Breast epithelium (tissue), 4 donors: ENCODE results near the gene FAM229A. TPM values are rescaled to one million over a fixed set of nuclear protein-coding genes. Genes with fewer than 3 reads are reported as not detected.

Experiments used
- DNase-seq, 2 donors: peaks; one replicate each; pipeline ENCODE4 v3.0.0-alpha.2; 2019; ENCODE audit warnings: low spot score in 2 of 2
- H3K27ac ChIP-seq, 2 donors: fragments of 200-600 bp; sonication (generic) in 1 of 2; one replicate each; pipeline ENCODE4 v1.5.1; 2016 to 2019; ENCODE audit warnings: mild to moderate bottlenecking in 1 of 2
- H3K27me3 ChIP-seq, 2 donors: fragments of 200-600 bp; sonication (generic) in 1 of 2; one replicate each; pipeline versions ENCODE4 v1.5.1 to v1.6.0; 2017 to 2019; ENCODE audit warnings: control low read depth in 1 of 2, mild to moderate bottlenecking in 1 of 2
- H3K36me3 ChIP-seq: fragments of 200-600 bp; one replicate; pipeline ENCODE4 v1.5.1; 2019
- H3K4me1 ChIP-seq, 2 donors: fragments of 200-600 bp; sonication (generic); one replicate each; pipeline ENCODE4 v1.5.1; 2016 to 2019; ENCODE audit warnings: control low read depth in 1 of 2
- H3K4me3 ChIP-seq, 3 donors: fragments of 200-600 bp; sonication (generic); 1 replicate in 2 of 3; 2 replicates in 1 of 3; pipeline ENCODE4 v1.5.1; 2016 to 2019; ENCODE audit warnings: mild to moderate bottlenecking in 3 of 3, moderate library complexity in 2 of 3
- H3K9me3 ChIP-seq, 2 donors: fragments of 200-600 bp; sonication (generic) in 1 of 2; one replicate each; pipeline ENCODE4 v1.5.1; 2016 to 2019; ENCODE audit warnings: control low read depth in 1 of 2
- CTCF ChIP-seq, 3 donors: fragments of 450-650 bp; IDR thresholded peaks; one replicate each; pipeline ENCODE4 v1.5.1; 2016 to 2017; ENCODE audit warnings: antibody characterized with exemption in 3 of 3, mild to moderate bottlenecking in 3 of 3, moderate library complexity in 3 of 3
- POLR2A ChIP-seq: fragments of 450-650 bp; IDR thresholded peaks from one replicate; pipeline ENCODE4 v1.6.1; 2016; ENCODE audit warnings: antibody characterized with exemption, mild to moderate bottlenecking, moderate library complexity
- POLR2AphosphoS5 ChIP-seq, 3 donors: sonication (generic); formaldehyde crosslinking; IDR thresholded peaks; one replicate each; pipeline ENCODE4 v1.6.1; 2017; ENCODE audit warnings: antibody characterized with exemption in 3 of 3
- intact Hi-C: fragments of 100-400 bp; cut with DNase I; formaldehyde crosslinking; loops from one replicate; pipeline ENCODE4 v1.15.1; 2023; ENCODE audit warnings: low total_unique reads
- total RNA-seq, 3 donors: library from RNA; depleted of rRNA; stranded (reverse); fragments of >200 nt; gene quantifications; one replicate each; pipeline ENCODE4 v1.1.0, GENCODE V29; 2016

FAM229A gene
- total RNA-seq, 3 donors from 2014 or later: 8.8 to 15.8 (median 10.2) TPM

DNA sequence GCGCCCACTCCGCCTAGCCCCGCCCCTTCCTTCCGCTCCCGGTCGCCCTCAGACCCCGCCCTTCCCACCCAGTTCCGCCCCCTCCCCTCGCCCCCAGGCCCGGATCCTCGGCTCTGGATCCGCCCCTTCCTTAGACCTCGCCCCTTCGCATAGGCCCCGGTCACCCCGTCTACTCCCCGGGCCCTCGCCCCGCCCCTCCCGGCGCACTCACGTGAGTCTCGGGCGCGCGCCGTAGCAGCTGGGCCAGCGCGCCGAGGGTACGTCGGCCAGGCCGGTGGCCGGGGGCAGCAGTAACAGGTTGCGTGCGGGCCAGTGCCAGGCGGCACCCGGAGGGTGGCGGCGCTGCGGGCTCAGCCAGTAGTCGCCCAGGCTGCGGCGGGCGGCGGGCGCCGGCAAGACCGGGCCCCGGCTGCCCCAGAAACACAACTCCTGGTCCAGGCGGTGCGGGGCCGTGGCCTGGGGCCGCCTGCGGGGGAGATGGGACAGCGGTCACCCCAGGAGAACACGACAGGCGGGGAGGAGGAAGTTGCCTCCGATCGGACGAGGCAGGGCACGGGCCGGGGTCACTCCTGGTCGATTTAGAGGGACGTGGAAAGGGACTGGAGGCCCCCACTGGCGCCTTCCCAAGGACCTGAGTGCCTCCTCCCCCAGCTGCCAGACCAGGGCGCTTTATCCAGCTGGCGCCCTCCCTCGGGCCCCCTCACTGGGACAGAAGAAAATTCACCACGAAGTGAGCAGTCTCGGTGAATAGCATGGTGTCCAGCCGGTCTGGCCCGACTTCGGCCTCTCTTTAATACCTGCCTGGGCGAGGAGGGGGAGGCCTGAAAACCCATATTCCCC, 10.7 kb downstream of the FAM229A start:
- Histone ChIP-seq H3K27ac (peak overlapping the region; percentile 96 to 99), H3K4me3 (peak overlapping the region; percentile 65 to 98 (median 81)), H3K9me3 (no peaks in the 10 kb centered on the region), H3K27me3 (no peaks in the 10 kb centered on the region), H3K36me3 (no peaks in the 10 kb centered on the region), H3K4me1 (peaks cover 0 to 15% of the 10 kb centered on the region in 2 donors)
- TF ChIP-seq POLR2A: no peak
- no peak for TF ChIP-seq CTCF (IDR thresholded peaks at IDR 0.05)
- peak; percentile 65 to 94 (median 87) for TF ChIP-seq POLR2AphosphoS5 (IDR thresholded peaks at IDR 0.05)
- intact Hi-C loops: no loop called here
- peak; percentile 94 to 96 for DNase-seq

DNA sequence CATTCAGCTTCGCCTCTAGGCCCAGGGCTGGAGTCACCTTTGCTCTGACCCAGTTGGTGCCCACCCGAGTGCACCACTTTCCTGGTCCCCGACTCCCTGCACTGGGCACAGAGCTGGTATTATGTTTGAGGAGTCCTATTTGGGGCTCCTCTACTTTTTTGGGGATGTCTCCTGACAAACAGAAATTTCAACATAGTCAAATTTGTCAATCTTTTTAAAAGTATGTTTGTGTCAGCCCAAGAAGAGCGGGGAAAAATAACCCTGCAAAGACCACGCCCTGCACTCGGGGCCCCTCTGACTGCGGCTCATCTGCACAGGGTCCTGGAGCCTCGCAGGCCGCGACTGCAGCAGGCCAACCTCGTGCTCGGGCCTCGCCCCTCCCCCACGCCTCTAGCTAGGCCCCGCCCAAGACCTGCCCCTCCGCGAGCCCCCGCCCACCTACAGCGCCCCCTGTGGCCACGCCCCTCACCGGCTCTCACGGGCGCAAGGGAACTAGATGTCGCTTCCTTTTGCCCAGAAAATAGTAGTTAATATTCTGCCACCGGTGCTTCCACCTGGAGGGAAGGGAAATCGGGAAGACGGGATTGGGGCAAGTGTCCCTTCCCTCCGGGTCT, 11.4 kb downstream of the FAM229A start:
- peaks cover 0 to 15% of the 10 kb centered on the region in 2 donors for H3K4me1 ChIP-seq

GRCh38 chr1:32349211-32349708, 13.0 kb downstream of the FAM229A start:
- Histone ChIP-seq H3K4me3 (no peak overlapping the region), H3K4me1 (peaks cover 0 to 15% of the 10 kb centered on the region in 2 donors), H3K9me3 (no peaks in the 10 kb centered on the region), H3K36me3 (no peaks in the 10 kb centered on the region), H3K27ac (peak overlapping the region in 1 of 2 donors; percentile 22), H3K27me3 (no peaks in the 10 kb centered on the region)
- no peak for DNase-seq
- intact Hi-C loops: no loop called here
- no peak for TF ChIP-seq POLR2A
- no peak for TF ChIP-seq POLR2AphosphoS5 (IDR thresholded peaks at IDR 0.05)
- TF ChIP-seq CTCF (IDR thresholded peaks at IDR 0.05): no peak

More for the DNA sequence above, 11.4 kb downstream of the FAM229A start:
- Histone ChIP-seq H3K27ac (peak overlapping the region; percentile 96 to 99), H3K27me3 (no peaks in the 10 kb centered on the region), H3K36me3 (no peaks in the 10 kb centered on the region), H3K4me3 (peak overlapping the region; percentile 65 to 98 (median 81)), H3K9me3 (no peaks in the 10 kb centered on the region)
- TF ChIP-seq CTCF (IDR thresholded peaks at IDR 0.05) (peak; percentile 19 to 49 (median 36)), POLR2A (no peak), POLR2AphosphoS5 (IDR thresholded peaks at IDR 0.05) (no peak)
- no peak for DNase-seq
- intact Hi-C loops: no loop called here

- H3K9me3 ChIP-seq: no peaks in the 10 kb centered on the region
- DNase-seq: no peak
- H3K4me3 ChIP-seq: no peak overlapping the region
- H3K27me3 ChIP-seq: no peaks in the 10 kb centered on the region
- no peaks in the 10 kb centered on the region for H3K36me3 ChIP-seq
- H3K27ac ChIP-seq: no peak overlapping the region
- H3K4me1 ChIP-seq: no peaks in the 10 kb centered on the region
- no peak for TF ChIP-seq POLR2AphosphoS5 (IDR thresholded peaks at IDR 0.05)
- no peak for TF ChIP-seq POLR2A
- no peak for TF ChIP-seq CTCF (IDR thresholded peaks at IDR 0.05)
- intact Hi-C loops: no loop called here
Measured at GRCh38 chr1:32346532-32347157, 15.6 kb downstream of the FAM229A start.
